Lower leg skin (tissue), 3 donors: ENCODE data around the gene ADAMTS17.

Experiments used
- POLR2A ChIP-seq, 2 donors: fragments of 450-650 bp; IDR thresholded peaks; one replicate each; pipeline ENCODE4 v1.6.1; 2016 to 2017; ENCODE audit warnings: antibody characterized with exemption in 2 of 2, mild to moderate bottlenecking in 1 of 2, moderate library complexity in 1 of 2
- TF ChIP-seq, protein P1 (sequence below), 3 donors: fragments of 450-650 bp; IDR thresholded peaks; one replicate each; pipeline ENCODE4 v1.5.1; 2016; ENCODE audit warnings: antibody characterized with exemption in 3 of 3, mild to moderate bottlenecking in 3 of 3, moderate library complexity in 2 of 3

DNA sequence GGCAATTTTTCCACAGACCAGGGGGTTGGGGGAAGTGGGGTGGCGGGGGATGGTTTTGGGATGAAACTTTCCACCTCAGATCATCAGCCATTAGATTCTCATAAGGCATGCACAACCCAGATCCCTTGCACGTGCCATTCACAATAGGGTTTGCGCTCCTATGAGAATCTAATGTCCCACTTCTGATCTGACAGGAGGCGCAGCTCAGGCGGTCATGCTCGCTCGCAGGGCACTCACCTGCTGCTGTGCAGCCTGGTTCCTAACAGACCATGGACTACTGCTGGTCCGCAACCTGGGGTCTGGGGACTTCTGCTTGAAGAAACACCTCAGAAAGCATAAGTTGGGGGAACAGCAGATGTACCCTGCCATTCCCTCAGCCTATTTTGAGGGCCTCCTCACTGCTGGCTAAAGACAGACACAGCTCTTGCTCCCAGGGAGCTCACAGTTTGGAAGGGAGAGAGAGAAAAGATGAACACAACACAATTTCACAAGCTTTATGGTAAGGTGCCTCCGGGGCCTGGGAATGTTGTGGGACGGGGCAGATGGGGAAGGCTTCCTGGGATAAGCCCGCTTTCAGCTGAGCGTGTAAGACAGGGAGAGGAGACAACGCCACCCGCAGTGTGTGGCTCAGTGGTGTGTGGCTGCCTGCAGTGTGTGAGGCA lies 285.2 kb downstream of the ADAMTS17 start:
- TF ChIP-seq, protein P1, sequence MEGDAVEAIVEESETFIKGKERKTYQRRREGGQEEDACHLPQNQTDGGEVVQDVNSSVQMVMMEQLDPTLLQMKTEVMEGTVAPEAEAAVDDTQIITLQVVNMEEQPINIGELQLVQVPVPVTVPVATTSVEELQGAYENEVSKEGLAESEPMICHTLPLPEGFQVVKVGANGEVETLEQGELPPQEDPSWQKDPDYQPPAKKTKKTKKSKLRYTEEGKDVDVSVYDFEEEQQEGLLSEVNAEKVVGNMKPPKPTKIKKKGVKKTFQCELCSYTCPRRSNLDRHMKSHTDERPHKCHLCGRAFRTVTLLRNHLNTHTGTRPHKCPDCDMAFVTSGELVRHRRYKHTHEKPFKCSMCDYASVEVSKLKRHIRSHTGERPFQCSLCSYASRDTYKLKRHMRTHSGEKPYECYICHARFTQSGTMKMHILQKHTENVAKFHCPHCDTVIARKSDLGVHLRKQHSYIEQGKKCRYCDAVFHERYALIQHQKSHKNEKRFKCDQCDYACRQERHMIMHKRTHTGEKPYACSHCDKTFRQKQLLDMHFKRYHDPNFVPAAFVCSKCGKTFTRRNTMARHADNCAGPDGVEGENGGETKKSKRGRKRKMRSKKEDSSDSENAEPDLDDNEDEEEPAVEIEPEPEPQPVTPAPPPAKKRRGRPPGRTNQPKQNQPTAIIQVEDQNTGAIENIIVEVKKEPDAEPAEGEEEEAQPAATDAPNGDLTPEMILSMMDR (IDR thresholded peaks at IDR 0.05): no peak
- TF ChIP-seq POLR2A (IDR thresholded peaks at IDR 0.05): no peak
